Measurements from ENCODE around the gene ATG13.

DNA sequence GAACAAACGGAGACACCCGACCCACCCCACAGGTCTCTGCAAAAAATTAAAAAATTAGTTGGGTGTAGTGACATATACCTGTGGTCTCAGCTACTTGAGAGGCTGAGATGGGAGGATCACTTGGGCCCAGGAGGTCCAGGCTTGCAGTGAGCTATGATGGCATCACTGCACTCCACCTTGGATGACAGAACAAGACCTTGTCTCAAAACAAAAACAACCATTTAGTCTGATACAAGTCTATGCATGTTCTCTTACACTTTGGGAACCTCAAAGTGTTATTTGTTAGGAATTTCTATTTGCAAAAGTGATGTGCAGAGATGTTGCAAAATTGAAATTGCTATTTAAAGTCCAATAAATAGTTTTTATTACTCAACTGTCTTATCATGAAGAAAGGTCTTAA is 14.3 kb downstream of the ATG13 start:
- TF ChIP-seq FOXM1 (IDR thresholded peaks at IDR 0.05; ENCODE audit: borderline replicate concordance, low read depth) (no peak), TAF1 (IDR thresholded peaks at IDR 0.05; ENCODE audit: low read depth) (no peak), RAD21 (IDR thresholded peaks at IDR 0.05; ENCODE audit: low read depth) (no peak), EP300 (IDR thresholded peaks at IDR 0.05; ENCODE audit: borderline replicate concordance) (no peak), TEAD4 (IDR thresholded peaks at IDR 0.05) (no peak)
- TF ChIP-seq, protein P1, sequence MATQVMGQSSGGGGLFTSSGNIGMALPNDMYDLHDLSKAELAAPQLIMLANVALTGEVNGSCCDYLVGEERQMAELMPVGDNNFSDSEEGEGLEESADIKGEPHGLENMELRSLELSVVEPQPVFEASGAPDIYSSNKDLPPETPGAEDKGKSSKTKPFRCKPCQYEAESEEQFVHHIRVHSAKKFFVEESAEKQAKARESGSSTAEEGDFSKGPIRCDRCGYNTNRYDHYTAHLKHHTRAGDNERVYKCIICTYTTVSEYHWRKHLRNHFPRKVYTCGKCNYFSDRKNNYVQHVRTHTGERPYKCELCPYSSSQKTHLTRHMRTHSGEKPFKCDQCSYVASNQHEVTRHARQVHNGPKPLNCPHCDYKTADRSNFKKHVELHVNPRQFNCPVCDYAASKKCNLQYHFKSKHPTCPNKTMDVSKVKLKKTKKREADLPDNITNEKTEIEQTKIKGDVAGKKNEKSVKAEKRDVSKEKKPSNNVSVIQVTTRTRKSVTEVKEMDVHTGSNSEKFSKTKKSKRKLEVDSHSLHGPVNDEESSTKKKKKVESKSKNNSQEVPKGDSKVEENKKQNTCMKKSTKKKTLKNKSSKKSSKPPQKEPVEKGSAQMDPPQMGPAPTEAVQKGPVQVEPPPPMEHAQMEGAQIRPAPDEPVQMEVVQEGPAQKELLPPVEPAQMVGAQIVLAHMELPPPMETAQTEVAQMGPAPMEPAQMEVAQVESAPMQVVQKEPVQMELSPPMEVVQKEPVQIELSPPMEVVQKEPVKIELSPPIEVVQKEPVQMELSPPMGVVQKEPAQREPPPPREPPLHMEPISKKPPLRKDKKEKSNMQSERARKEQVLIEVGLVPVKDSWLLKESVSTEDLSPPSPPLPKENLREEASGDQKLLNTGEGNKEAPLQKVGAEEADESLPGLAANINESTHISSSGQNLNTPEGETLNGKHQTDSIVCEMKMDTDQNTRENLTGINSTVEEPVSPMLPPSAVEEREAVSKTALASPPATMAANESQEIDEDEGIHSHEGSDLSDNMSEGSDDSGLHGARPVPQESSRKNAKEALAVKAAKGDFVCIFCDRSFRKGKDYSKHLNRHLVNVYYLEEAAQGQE (IDR thresholded peaks at IDR 0.05; ENCODE audit: low read depth): no peak
- TF ChIP-seq, protein P2, sequence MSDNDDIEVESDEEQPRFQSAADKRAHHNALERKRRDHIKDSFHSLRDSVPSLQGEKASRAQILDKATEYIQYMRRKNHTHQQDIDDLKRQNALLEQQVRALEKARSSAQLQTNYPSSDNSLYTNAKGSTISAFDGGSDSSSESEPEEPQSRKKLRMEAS (IDR thresholded peaks at IDR 0.05): no peak
